MM.1S (cell line): Measurements from ENCODE around the gene HDAC7.
A peak's percentile ranks its signal among the peaks of the same experiment; 100 is the strongest.

Experiments used
- DNase-seq: peaks from one replicate; pipeline ENCODE4 v3.0.0-alpha.2; 2015
- H2AFZ ChIP-seq: fragments of 300-600 bp; sonication (generic); 2 replicates; pipeline ENCODE4 v1.6.0; 2016; ENCODE audit warnings: antibody characterized with exemption, low read length
- H3F3A ChIP-seq: fragments of 300-600 bp; sonication (generic); 2 replicates; pipeline ENCODE4 v1.6.1; 2016; ENCODE audit warnings: mild to moderate bottlenecking, antibody characterized with exemption, low read length, moderate library complexity, mixed read lengths; ENCODE audit not compliant: insufficient read depth
- H3K27ac ChIP-seq: fragments of 300-600 bp; sonication (generic); 2 replicates; pipeline ENCODE4 v1.5.1; 2016; ENCODE audit warnings: mild to moderate bottlenecking, low read length
- H3K27me3 ChIP-seq: fragments of 300-600 bp; sonication (generic); replicated peaks from 2 replicates; pipeline ENCODE4 v1.6.0; 2016; ENCODE audit warnings: low read length; ENCODE audit not compliant: insufficient read depth
- H3K36me3 ChIP-seq: fragments of 300-600 bp; sonication (generic); replicated peaks from 2 replicates; pipeline ENCODE4 v1.6.1; 2016; ENCODE audit warnings: mild to moderate bottlenecking, low read length, mixed read lengths; ENCODE audit not compliant: insufficient read depth
- H3K4me1 ChIP-seq: fragments of 300-600 bp; sonication (generic); 2 replicates; pipeline ENCODE4 v1.6.1; 2016; ENCODE audit warnings: low read length, mixed read lengths
- H3K4me2 ChIP-seq: fragments of 300-600 bp; sonication (generic); 2 replicates; pipeline ENCODE4 v1.6.0; 2016; ENCODE audit warnings: low read depth, low read length
- H3K4me3 ChIP-seq: fragments of 300-600 bp; sonication (generic); 2 replicates; pipeline ENCODE4 v1.5.1; 2016; ENCODE audit warnings: low read length, mixed read lengths
- H3K79me2 ChIP-seq: fragments of 300-600 bp; sonication (generic); 2 replicates; pipeline ENCODE4 v1.6.1; 2016; ENCODE audit warnings: mixed run types, low read length, mixed read lengths
- H3K9ac ChIP-seq: fragments of 300-600 bp; sonication (generic); 2 replicates; pipeline ENCODE4 v1.6.1; 2016; ENCODE audit warnings: low read length, mixed read lengths
- H3K9me2 ChIP-seq: fragments of 300-600 bp; sonication (generic); replicated peaks from 2 replicates; pipeline ENCODE4 v1.6.1; 2016; ENCODE audit warnings: mild to moderate bottlenecking, low read length, mixed read lengths; ENCODE audit not compliant: insufficient read depth
- H3K9me3 ChIP-seq: fragments of 300-600 bp; sonication (generic); replicated peaks from 2 replicates; pipeline ENCODE4 v1.6.1; 2016; ENCODE audit warnings: mild to moderate bottlenecking, low read length, mixed read lengths; ENCODE audit not compliant: insufficient read depth
- H4K20me1 ChIP-seq: fragments of 300-600 bp; sonication (generic); 2 replicates; pipeline ENCODE4 v1.6.1; 2016; ENCODE audit warnings: mild to moderate bottlenecking, low read length, moderate library complexity, mixed read lengths; ENCODE audit not compliant: insufficient read depth
- CTCF ChIP-seq: fragments of 300-600 bp; sonication (generic); IDR thresholded peaks from 2 replicates; pipeline ENCODE4 v1.5.1; 2016; ENCODE audit warnings: antibody characterized with exemption, low read length, mixed read lengths
- EZH2 ChIP-seq: fragments of 300-600 bp; sonication (generic); optimal IDR thresholded peaks from 2 replicates; pipeline ENCODE3; 2017; ENCODE audit warnings: low read depth, mild to moderate bottlenecking, antibody characterized with exemption, low read length, mixed read lengths
- EZH2phosphoT487 ChIP-seq: fragments of 300-600 bp; sonication (generic); IDR thresholded peaks from 2 replicates; pipeline ENCODE4 v1.6.1; 2018; ENCODE audit warnings: antibody characterized with exemption, low read length

HDAC7 gene

GRCh38 chr12:47774663-47775062 is 45.0 kb downstream of the HDAC7 start:
- Histone ChIP-seq H3K27ac (no peak overlapping the region), H3K36me3 (no peaks in the 10 kb centered on the region), H3K9me2 (no peaks in the 10 kb centered on the region), H3K27me3 (no peaks in the 10 kb centered on the region), H4K20me1 (no peaks in the 10 kb centered on the region), H3K79me2 (peaks cover 33% of the 10 kb centered on the region), H3K4me2 (peak overlapping the region; percentile 99; the same call in 1 of the 2 replicates), H3F3A (no peaks in the 10 kb centered on the region), H3K9ac (no peak overlapping the region), H3K4me1 (peaks cover 36% of the 10 kb centered on the region), H3K9me3 (no peaks in the 10 kb centered on the region), H2AFZ (no peak overlapping the region), H3K4me3 (no peak overlapping the region)
- DNase-seq = no peak
- TF ChIP-seq EZH2 = no peak
- TF ChIP-seq EZH2phosphoT487 = no peak
- no peak for TF ChIP-seq CTCF

GRCh38 chr12:47773858-47774580 is 45.7 kb downstream of the HDAC7 start:
- peak overlapping the region; percentile 92 for H2AFZ ChIP-seq
- no peaks in the 10 kb centered on the region for H3K36me3 ChIP-seq
- H3K9ac ChIP-seq = peak overlapping the region; percentile 73; the same call in 1 of the 2 replicates
- H3K4me2 ChIP-seq = peak overlapping the region; percentile 99
- no peaks in the 10 kb centered on the region for H3K9me3 ChIP-seq
- TF ChIP-seq EZH2phosphoT487 = no peak
- H3F3A ChIP-seq = no peaks in the 10 kb centered on the region
- peaks cover 36% of the 10 kb centered on the region for H3K4me1 ChIP-seq
- peak overlapping the region; percentile 32; the same call in 1 of the 2 replicates for H3K27ac ChIP-seq
- H3K4me3 ChIP-seq = peak overlapping the region; percentile 96
- H3K9me2 ChIP-seq = no peaks in the 10 kb centered on the region
- no peak for DNase-seq
- H3K79me2 ChIP-seq = peaks cover 33% of the 10 kb centered on the region
- no peaks in the 10 kb centered on the region for H4K20me1 ChIP-seq
- no peaks in the 10 kb centered on the region for H3K27me3 ChIP-seq

GRCh38 chr12:47773062-47773857 is 46.4 kb downstream of the HDAC7 start, which contains the start of gene SLC48A1:
TSS of gene SLC48A1 (plus strand) at chr12:47773238. CDS start at chr12:47773305, 67 bp downstream.
- Histone ChIP-seq H3K4me1 (peaks cover 36% of the 10 kb centered on the region), H3K4me3 (peak within 1 kb of the TSS; percentile 96), H2AFZ (peak within 1 kb of the TSS; percentile 92), H3K9ac (peak within 1 kb of the TSS; percentile 73), H3F3A (no peaks in the 10 kb centered on the region), H3K9me2 (no peaks in the 10 kb centered on the region), H4K20me1 (no peaks in the 10 kb centered on the region), H3K27ac (peak within 1 kb of the TSS; percentile 32; the same call in 1 of the 2 replicates), H3K4me2 (peak within 1 kb of the TSS; percentile 99), H3K9me3 (no peaks in the 10 kb centered on the region), H3K79me2 (peaks cover 33% of the 10 kb centered on the region), H3K36me3 (no peaks in the 10 kb centered on the region), H3K27me3 (no peaks in the 10 kb centered on the region)
- TF ChIP-seq CTCF (peak; percentile 31), EZH2 (no peak), EZH2phosphoT487 (no peak)
- peak; percentile 83 for DNase-seq
